Vagina (tissue), 2 donors: ENCODE measurements around the gene IL19.

Experiments used
- CTCF ChIP-seq, 3 experiments: fragments of 450-650 bp in 2 of 3; fragments of 200-600 bp in 1 of 3; sonication (generic) in 1 of 3; IDR thresholded peaks; one replicate each; pipeline ENCODE4 v1.5.1; 2017 to 2019; ENCODE audit warnings: antibody characterized with exemption in 3 of 3, mild to moderate bottlenecking in 2 of 3, moderate library complexity in 2 of 3
- POLR2A ChIP-seq, 2 donors: fragments of 450-650 bp; IDR thresholded peaks; one replicate each; pipeline ENCODE4 v1.6.1; 2017; ENCODE audit warnings: antibody characterized with exemption in 2 of 2, mild to moderate bottlenecking in 2 of 2, moderate library complexity in 2 of 2
- POLR2AphosphoS5 ChIP-seq, 2 donors: sonication (generic); formaldehyde crosslinking; IDR thresholded peaks; one replicate each; pipeline ENCODE4 v1.9.0; 2017; ENCODE audit warnings: antibody characterized with exemption in 2 of 2, mild to moderate bottlenecking in 2 of 2, low read depth in 1 of 2; ENCODE audit not compliant: insufficient read depth in 1 of 2

- TF ChIP-seq CTCF (IDR thresholded peaks at IDR 0.05): no peak
- no peak for TF ChIP-seq POLR2A (IDR thresholded peaks at IDR 0.05)
- TF ChIP-seq POLR2AphosphoS5 (IDR thresholded peaks at IDR 0.05; ENCODE audit: insufficient read depth in 1 of 2, low read depth in 1 of 2): no peak
Measured at GRCh38 chr1:206835186-206835585, 64.6 kb downstream of the IL19 start.
